Activated naive CD8-positive, alpha-beta T cell (primary cell): ENCODE data around the gene GPR35.
"Not testable (repeated sequence)": the region's sequence is repeated elsewhere in the genome, so short reads cannot be mapped to it uniquely, and the experiment has no call there.

Experiments
- H3K27ac Mint-ChIP-seq: one replicate; pipeline ENCODE4 v1.8.0; 2021; ENCODE audit warnings: mixed read lengths
- H3K27me3 Mint-ChIP-seq: one replicate; pipeline ENCODE4 v1.8.0; 2021; ENCODE audit warnings: mixed read lengths
- H3K36me3 Mint-ChIP-seq: one replicate; pipeline ENCODE4 v1.8.0; 2021; ENCODE audit warnings: mixed read lengths
- H3K4me1 Mint-ChIP-seq: one replicate; pipeline ENCODE4 v1.8.0; 2021; ENCODE audit warnings: low read depth, mixed read lengths
- H3K4me3 Mint-ChIP-seq: one replicate; pipeline ENCODE4 v1.8.0; 2021; ENCODE audit warnings: mild to moderate bottlenecking, mixed read lengths
- H3K9me3 Mint-ChIP-seq: one replicate; pipeline ENCODE4 v1.8.0; 2021; ENCODE audit warnings: low read depth, mixed read lengths

The GPR35 gene

DNA sequence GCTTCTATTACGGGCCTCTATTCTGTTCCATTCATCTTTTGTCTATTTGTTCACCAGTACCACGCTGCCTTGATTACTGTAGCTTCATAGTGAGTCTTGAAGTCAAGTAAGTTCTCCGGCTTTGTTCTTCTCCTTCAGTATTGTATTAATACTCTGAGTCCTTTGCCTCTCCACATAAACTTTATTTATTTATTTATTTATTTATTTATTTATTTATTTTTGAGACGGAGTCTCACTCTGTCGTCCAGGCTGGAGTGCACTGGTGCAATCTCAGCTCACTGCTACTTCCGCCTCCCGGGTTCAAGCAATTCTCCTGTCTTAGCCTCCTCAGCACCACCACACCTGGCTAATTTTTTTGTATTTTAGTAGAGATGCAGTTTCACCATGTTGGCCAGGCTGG is 34.6 kb downstream of the GPR35 start:
- not testable (repeated sequence) for H3K27me3 Mint-ChIP-seq

DNA sequence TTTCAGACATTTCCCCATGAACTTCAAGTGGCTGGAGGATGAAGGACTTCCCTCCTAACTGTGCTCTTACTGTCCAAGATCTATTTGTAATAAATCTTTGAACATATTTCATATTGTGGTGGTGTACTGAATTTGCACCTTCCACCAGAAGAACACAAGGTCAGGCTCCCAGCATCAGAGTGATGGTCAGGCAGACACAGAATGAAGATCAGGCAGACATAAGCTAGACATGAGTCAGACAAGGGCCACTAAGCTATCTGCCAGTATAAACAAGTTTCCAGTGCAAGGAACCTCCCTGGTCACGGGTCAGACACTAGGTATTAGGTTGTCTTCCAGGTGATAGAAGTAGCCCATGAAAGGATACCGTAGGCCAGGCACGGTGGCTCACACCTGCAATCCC is 37.4 kb downstream of the GPR35 start:
- no peaks in the 10 kb centered on the region for H3K27me3 Mint-ChIP-seq
- peaks cover 10% of the 10 kb centered on the region for H3K9me3 Mint-ChIP-seq
- no peak overlapping the region for H3K27ac Mint-ChIP-seq
- peaks cover 6% of the 10 kb centered on the region for H3K36me3 Mint-ChIP-seq
- H3K4me1 Mint-ChIP-seq: no peaks in the 10 kb centered on the region
- no peak overlapping the region for H3K4me3 Mint-ChIP-seq

More for the DNA sequence above, 34.6 kb downstream of the GPR35 start:
- H3K36me3 Mint-ChIP-seq, H3K9me3 Mint-ChIP-seq, H3K4me3 Mint-ChIP-seq, H3K27ac Mint-ChIP-seq, H3K4me1 Mint-ChIP-seq: not testable (repeated sequence)

DNA sequence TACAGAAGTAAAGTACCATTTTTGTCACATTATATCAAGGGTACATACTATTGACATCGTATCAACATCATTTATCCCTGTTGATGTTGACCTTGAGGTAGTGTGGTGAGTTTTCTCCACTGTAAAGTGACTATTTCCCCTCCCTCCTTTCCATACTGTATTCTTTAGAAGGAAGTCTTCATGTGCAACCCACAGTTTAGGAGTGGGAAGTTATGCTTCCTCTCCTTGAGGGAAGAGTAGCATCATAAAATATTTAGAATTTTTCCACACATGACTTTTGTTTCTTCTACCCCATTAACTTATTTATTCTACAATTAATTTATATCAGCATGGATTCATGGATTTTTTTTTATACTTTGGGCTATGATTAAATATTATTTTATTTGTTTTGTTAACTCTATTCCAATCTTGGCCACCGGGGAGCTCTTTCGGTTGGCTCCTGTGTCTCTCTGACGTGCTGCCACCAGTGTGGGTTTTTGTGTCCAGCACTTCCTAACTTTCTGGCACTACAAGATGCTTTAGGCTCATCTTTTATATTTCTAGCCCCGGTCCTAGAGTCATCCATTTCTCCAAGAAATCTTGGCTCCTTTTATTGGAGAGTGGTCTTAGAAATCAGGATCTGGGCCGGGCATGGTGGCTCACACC is 38.4 kb downstream of the GPR35 start:
- Mint-ChIP-seq H3K4me3 (no peak overlapping the region), H3K27me3 (no peaks in the 10 kb centered on the region), H3K9me3 (peaks cover 10% of the 10 kb centered on the region), H3K27ac (no peak overlapping the region), H3K36me3 (peaks cover 6% of the 10 kb centered on the region), H3K4me1 (no peaks in the 10 kb centered on the region)

DNA sequence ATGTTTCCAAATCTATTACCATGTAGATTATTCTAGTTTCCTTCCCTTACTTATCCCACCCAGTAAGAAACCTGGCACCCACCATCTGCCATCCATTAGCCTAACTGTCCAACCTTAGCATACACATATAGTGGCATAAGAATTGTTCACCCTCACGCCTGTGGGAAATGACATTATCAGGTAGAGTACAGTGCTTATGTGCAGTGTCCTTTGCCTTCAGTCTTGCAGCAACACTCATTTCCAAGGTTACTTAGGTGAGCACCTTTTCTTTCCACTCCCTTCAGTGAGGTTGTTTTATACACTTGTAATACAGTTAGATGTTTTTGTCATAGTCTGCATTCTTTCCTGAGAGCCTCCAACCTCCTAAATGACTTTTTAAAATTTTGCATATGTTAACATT is 39.3 kb downstream of the GPR35 start:
- Mint-ChIP-seq H3K9me3 (peaks cover 10% of the 10 kb centered on the region), H3K4me3 (no peak overlapping the region), H3K27me3 (peaks cover 1% of the 10 kb centered on the region), H3K27ac (no peak overlapping the region), H3K36me3 (peaks cover 6% of the 10 kb centered on the region), H3K4me1 (no peaks in the 10 kb centered on the region)

DNA sequence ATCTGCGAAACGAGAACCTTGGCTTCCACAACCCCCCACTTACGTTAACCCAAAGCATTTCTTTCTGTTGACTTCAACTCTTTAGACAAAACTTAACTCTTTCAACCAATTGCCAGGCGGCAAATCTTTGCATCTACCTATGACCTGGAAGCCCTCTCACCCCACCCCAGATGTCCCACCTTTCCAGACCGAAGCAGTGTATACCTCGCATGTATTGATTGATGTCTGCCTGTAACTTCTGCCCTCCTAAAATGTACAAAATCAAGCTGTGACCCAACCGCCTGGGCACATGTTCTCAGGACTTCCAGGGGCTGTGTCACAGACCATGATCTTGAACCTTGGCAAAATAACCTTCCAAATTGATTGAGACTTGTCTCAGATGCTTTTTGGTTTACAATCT is 45.1 kb downstream of the GPR35 start:
- Mint-ChIP-seq H3K27ac (no peak overlapping the region), H3K4me3 (no peak overlapping the region), H3K27me3 (peaks cover 3% of the 10 kb centered on the region), H3K9me3 (peaks cover under 1% of the 10 kb centered on the region), H3K4me1 (no peaks in the 10 kb centered on the region), H3K36me3 (no peaks in the 10 kb centered on the region)

DNA sequence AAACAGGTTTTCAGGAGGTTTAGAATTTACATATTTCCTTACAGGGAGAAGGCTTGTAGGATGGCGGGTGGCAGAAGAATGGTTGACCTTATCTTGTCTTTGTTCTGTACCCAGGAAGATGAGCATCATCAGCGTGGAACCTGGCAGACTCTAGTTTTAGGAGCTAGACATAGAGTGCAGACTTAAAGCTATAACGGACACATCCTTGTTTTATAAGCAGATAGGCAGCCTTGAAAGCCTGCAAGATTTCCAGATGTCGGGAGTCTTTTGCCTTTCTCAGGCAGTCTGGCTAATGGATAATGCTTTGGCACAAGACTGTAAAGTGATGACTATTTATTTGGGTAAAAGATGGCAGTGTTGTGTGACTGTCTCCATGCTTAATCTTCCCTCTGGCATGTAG is 45.7 kb downstream of the GPR35 start:
- no peaks in the 10 kb centered on the region for H3K9me3 Mint-ChIP-seq
- H3K4me1 Mint-ChIP-seq: no peaks in the 10 kb centered on the region
- no peak overlapping the region for H3K4me3 Mint-ChIP-seq
- H3K27me3 Mint-ChIP-seq: peaks cover 3% of the 10 kb centered on the region
- no peak overlapping the region for H3K27ac Mint-ChIP-seq
- no peaks in the 10 kb centered on the region for H3K36me3 Mint-ChIP-seq

DNA sequence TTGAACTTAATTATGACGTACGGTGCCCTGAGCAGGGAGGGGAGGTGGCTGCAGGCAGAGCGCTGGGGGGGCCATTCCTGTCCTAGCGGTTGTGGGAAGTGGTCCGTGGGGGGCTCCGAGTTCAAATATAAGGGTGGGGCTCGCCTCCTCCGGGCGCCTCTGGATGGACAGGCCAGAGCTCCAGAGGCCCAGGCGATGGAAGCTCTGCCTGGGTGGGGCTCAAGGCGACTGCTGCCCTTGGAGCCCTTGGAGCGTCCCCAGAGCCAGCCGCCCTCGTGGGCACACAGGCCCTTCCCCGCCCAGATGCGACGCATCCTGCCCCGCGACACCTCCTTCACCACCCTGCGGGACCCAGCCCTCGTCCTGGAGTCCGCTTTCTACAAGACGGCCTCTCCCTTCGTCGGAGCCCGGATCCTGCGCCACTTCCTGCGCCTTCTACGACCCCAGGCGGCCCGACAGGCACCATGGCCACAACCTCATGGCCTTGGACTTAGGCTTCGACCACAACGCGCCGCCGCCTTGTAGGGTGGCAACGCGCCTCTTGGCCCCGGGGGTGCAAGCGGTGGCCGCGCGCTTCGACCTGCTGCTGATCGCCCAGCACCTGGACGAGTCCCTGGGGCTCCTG is 46.9 kb downstream of the GPR35 start:
- H3K27me3 Mint-ChIP-seq: peaks cover 3% of the 10 kb centered on the region
- H3K27ac Mint-ChIP-seq: no peak overlapping the region
- H3K4me3 Mint-ChIP-seq: no peak overlapping the region
- no peaks in the 10 kb centered on the region for H3K4me1 Mint-ChIP-seq
- no peaks in the 10 kb centered on the region for H3K9me3 Mint-ChIP-seq
- no peaks in the 10 kb centered on the region for H3K36me3 Mint-ChIP-seq

DNA sequence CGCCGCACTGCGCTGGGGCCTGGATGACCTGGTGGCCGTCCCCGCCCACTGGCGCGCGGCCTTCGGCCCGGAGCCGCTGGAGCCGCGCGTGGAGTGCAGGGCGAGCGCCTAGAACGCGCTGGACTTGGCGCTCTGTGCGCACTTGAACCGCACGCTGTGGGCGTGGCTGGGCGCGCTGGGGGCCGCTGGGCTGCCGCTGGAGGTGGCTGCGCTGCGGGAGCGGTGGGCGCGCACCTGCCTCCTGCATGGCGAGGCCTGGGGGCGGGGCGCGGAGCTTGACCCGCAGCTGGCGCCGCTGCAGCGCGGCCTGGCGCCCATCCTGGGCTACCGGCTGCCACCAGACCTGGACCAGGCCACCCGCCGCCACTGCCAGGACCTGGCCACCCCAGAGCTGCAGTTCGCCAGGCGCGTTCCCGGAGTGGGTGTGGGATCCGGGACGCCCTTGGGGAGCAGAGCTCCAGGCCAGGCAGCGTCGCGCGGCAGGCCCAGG is 47.5 kb downstream of the GPR35 start:
- H3K27me3 Mint-ChIP-seq: peaks cover 3% of the 10 kb centered on the region
- H3K4me3 Mint-ChIP-seq: no peak overlapping the region
- no peaks in the 10 kb centered on the region for H3K9me3 Mint-ChIP-seq
- H3K36me3 Mint-ChIP-seq: no peaks in the 10 kb centered on the region
- no peaks in the 10 kb centered on the region for H3K4me1 Mint-ChIP-seq
- no peak overlapping the region for H3K27ac Mint-ChIP-seq

DNA sequence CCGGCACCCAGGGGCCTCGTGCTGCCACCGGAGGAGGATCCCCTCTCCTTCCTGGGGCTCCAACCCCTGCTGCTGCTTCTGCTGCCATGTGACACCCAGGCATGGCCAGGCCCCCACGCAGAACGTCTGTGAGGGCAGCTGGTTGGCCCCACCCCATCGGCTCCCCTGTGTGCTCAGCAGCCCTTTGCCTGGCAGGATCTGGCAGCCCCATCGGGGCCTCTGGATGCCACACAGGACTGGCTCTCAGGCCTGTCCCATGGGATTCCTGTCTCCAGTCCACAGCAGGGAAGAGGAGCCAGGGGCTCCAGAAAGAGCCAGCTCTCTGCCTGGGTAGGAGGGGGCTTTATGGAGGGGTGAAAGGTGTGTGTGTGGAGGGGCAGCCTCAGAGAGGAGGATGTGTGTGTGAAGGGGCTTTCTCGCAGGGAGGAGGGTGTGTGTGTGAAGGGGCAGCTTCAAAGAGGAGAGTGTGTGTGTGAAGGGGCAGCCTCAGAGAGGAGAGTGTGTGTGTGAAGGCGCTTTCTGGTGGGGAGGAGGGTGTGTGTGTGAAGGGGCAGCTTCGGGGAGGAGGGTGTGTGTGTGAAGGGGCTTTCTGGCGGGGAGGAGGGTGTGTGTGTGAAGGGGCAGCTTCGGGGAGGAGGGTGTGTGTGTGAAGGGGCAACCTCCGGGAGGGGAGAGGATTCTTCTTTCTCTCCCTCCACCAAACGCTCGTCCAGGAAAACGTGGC is 49.3 kb downstream of the GPR35 start:
- not testable (repeated sequence) for H3K27ac Mint-ChIP-seq, H3K4me3 Mint-ChIP-seq, H3K4me1 Mint-ChIP-seq, H3K27me3 Mint-ChIP-seq, H3K9me3 Mint-ChIP-seq, H3K36me3 Mint-ChIP-seq

DNA sequence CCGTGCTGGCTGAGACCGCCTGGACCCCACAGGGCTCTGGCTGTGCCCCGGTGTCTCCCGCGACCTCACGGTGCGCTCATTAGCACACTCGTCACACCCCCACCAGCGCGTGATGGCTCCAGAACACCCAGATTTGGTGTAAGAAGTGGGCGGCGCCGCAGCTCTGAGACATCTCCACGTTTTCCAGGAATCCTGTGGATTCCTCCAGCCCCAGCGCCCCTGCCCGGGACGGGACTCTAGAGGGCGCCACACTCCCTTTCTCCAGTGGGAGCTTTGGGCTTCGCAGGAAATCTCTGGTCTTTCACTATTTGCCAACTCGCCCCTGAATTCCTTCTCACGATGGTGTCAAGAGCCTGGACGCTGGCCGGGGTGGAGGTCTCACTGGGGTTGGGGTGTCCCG is 50.1 kb downstream of the GPR35 start:
- not testable (repeated sequence) for H3K9me3 Mint-ChIP-seq, H3K4me3 Mint-ChIP-seq, H3K27me3 Mint-ChIP-seq, H3K4me1 Mint-ChIP-seq, H3K27ac Mint-ChIP-seq, H3K36me3 Mint-ChIP-seq

DNA sequence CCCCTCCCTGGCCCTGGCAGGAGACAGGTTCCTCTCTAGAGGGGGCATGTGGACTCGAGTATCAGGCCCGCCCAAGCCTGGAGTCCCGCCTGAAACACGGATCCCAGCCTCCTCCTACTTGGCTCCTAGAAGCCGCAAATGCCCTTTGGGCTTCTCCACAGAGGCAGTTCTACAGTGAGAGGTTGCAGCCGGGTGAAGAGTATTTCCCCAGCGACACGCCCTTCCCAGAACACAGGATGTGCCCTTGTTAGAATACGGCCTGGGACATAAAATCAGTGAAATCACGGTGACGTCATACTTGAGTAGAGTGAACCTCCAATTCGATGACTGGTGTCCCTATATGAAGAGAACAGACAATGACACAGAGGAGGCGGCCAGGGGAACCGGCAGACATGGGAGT is 52.8 kb downstream of the GPR35 start:
- not testable (repeated sequence) for H3K27ac Mint-ChIP-seq, H3K4me1 Mint-ChIP-seq, H3K36me3 Mint-ChIP-seq, H3K27me3 Mint-ChIP-seq, H3K9me3 Mint-ChIP-seq, H3K4me3 Mint-ChIP-seq

DNA sequence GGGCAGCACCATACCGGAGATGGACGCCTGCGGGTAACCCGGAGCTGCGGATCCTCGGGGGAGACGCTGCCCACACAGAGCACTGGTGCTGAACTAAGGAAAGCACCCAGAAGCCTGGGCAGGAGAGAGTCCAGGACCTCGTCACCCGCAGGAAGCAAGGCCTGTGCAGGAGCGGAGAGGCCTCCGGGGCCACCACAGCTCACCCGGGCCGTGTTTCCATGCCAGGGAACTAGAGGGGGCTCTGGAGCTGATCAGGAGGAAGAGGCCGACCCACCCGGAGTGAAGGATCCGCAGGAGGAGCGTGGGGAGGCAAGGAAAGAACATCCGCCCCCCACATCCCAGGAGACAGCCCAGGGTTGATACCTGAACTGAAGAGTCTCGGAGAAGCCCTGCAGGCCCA is 53.6 kb downstream of the GPR35 start:
- H3K36me3 Mint-ChIP-seq, H3K4me3 Mint-ChIP-seq, H3K4me1 Mint-ChIP-seq, H3K27ac Mint-ChIP-seq, H3K9me3 Mint-ChIP-seq, H3K27me3 Mint-ChIP-seq: not testable (repeated sequence)

DNA sequence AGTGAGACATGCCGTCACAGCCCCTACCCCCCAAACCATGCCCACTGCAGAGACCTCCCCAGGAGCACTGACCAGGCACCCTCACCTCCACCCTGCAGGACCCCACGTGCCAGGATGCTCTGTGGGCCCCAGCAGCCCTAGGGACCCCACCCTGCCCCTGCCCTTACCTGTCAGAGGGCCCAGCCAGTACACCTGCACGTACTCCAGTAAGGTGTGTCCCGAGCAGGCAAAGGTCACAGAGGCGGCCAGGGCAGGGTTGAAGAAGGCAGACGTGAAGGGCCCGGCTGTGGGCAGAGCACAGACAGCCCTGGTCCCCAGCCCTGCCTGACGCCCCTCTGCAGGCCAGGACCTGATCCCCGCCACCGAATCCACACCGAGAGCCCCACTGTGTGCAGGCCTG is 54.9 kb downstream of the GPR35 start:
- H3K27ac Mint-ChIP-seq: not testable (repeated sequence)

More for the DNA sequence above, 54.9 kb downstream of the GPR35 start:
- not testable (repeated sequence) for H3K9me3 Mint-ChIP-seq, H3K27me3 Mint-ChIP-seq, H3K4me3 Mint-ChIP-seq, H3K36me3 Mint-ChIP-seq, H3K4me1 Mint-ChIP-seq
